Stomach (tissue), 9 donors: ENCODE data around the gene VWC2. TPM values are rescaled to one million over a fixed set of nuclear protein-coding genes. Genes with fewer than 3 reads are reported as not detected.

Source experiments
- DNase-seq, 2 donors: peaks; one replicate each; pipeline versions ENCODE4 v3.0.0 to v3.0.0-alpha.2; 2013 to 2019
- H3K27ac ChIP-seq, 5 donors: fragments of 200-600 bp in 4 of 5; sonication (generic) in 4 of 5; one replicate each; pipeline ENCODE4 v1.5.1; 2013 to 2019; ENCODE audit warnings: mild to moderate bottlenecking in 1 of 5, moderate library complexity in 1 of 5
- H3K27me3 ChIP-seq, 3 donors: fragments of 200-600 bp; sonication (generic); one replicate each; pipeline ENCODE4 v1.5.1; 2017 to 2019; ENCODE audit warnings: mixed run types in 1 of 3
- H3K36me3 ChIP-seq, 4 donors: fragments of 200-600 bp; sonication (generic); 1 replicate in 3 of 4; 2 replicates in 1 of 4; pipeline ENCODE4 v1.5.1; 2016 to 2019
- H3K4me1 ChIP-seq, 4 donors: fragments of 200-600 bp; sonication (generic); one replicate each; pipeline ENCODE4 v1.5.1; 2016 to 2019
- H3K4me3 ChIP-seq, 4 donors: fragments of 200-600 bp; sonication (generic) in 3 of 4; one replicate each; pipeline ENCODE4 v1.5.1; 2016 to 2019; ENCODE audit warnings: mild to moderate bottlenecking in 1 of 4
- H3K9me3 ChIP-seq, 4 donors: fragments of 200-600 bp; sonication (generic); one replicate each; pipeline ENCODE4 v1.5.1; 2016 to 2019
- EP300 ChIP-seq: sonication (generic); formaldehyde crosslinking; IDR thresholded peaks from one replicate; pipeline ENCODE4 v1.6.1; 2017; ENCODE audit warnings: antibody characterized with exemption
- POLR2A ChIP-seq, 4 donors: fragments of 450-650 bp; IDR thresholded peaks; one replicate each; pipeline ENCODE4 v1.6.1; 2016; ENCODE audit warnings: antibody characterized with exemption in 4 of 4, control low read depth in 2 of 4, mild to moderate bottlenecking in 1 of 4, moderate library complexity in 1 of 4
- POLR2AphosphoS5 ChIP-seq, 3 donors: sonication (generic); formaldehyde crosslinking; IDR thresholded peaks; one replicate each; pipeline ENCODE4 v1.6.1; 2016; ENCODE audit warnings: antibody characterized with exemption in 3 of 3
- WGBS, 5 donors: extraction: QIAGEN DNeasy Blood & Tissue Kit in 3 of 5; methylation state at CpG; one replicate each; pipeline versions ENCODE4 v1.1.5 to v1.1.7; 2013 to 2018; 5-methylcytosine and 5-hydroxymethylcytosine counted together
- intact Hi-C: fragments of 100-400 bp; cut with DNase I; formaldehyde crosslinking; loops from one replicate; pipeline ENCODE4 v1.15.1; 2023; ENCODE audit warnings: low total_unique reads
- polyA plus RNA-seq, 3 donors: library from polyadenylated mRNA; stranded (reverse); fragments of 200-250 nt; gene quantifications; one replicate each; pipeline ENCODE4 v1.2.3, GENCODE V29; 2013
- total RNA-seq, 5 donors: library from RNA; depleted of rRNA; stranded (reverse); fragments of >200 nt; gene quantifications; one replicate each; pipeline versions ENCODE4 v1.1.0 to v1.2.3, GENCODE V29; 2014 to 2016
- TF ChIP-seq, protein P1 (sequence below), 7 experiments: fragments of 450-650 bp in 4 of 7; fragments of 200-600 bp in 3 of 7; sonication (generic) in 3 of 7; IDR thresholded peaks; one replicate each; pipeline ENCODE4 v1.5.1; 2016 to 2019; ENCODE audit warnings: antibody characterized with exemption in 7 of 7, control low read depth in 2 of 7, mild to moderate bottlenecking in 1 of 7
- donor health status: healthy with polysubstance abuse.
- donor health status: Bipolar disorder and iron deficiency.
- donor health status: healthy.

The VWC2 gene
- total and polyA plus RNA-seq, 8 donors: under 0.01 to 0.45 (median 0.10) TPM; not detected in 4

DNA sequence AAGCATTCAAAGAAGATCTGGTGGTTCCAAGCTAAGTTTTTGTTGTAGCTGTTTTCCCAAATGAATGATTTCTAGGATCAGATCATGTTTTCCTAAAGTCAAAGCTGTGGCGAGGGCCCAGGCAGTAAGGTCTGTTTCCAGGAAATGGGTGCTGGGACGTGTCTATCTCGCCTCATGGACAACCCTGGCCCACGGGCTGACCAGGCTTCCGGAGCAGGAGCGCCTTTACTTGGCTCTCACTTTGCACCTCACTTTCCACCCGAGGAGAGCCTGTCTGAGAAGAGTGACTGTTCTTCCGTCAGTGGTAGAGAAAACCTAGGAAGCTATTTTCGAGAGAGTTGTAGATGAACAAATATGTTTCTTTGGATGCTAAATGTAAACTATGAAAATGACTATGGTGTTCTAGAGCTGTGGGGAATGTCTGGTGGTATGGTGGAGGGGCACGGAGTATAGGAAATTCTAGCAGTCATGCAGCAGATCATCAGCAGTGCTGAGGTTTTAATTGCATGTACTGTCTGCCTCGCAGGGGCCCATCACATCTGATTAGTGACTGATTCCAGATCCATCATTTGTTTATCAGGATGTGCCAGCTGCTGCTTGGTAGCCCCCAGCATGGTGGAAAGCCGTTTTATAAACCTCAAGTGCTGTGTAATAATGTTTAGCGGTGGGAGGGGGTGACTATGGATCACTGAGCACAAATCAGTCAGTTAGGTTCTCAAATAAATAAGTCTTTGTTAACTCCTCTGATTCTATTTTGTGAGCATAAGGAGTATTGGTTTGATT is 66.6 kb downstream of the VWC2 start:
- Histone ChIP-seq H3K4me3 (no peak overlapping the region), H3K36me3 (no peaks in the 10 kb centered on the region), H3K27me3 (no peaks in the 10 kb centered on the region), H3K4me1 (peaks cover 0 to 9% (median 0%) of the 10 kb centered on the region in 4 donors), H3K27ac (no peak overlapping the region), H3K9me3 (no peaks in the 10 kb centered on the region)
- TF ChIP-seq EP300 (no peak), POLR2A (IDR thresholded peaks at IDR 0.05) (no peak), POLR2AphosphoS5 (IDR thresholded peaks at IDR 0.05) (no peak)
- TF ChIP-seq, protein P1, sequence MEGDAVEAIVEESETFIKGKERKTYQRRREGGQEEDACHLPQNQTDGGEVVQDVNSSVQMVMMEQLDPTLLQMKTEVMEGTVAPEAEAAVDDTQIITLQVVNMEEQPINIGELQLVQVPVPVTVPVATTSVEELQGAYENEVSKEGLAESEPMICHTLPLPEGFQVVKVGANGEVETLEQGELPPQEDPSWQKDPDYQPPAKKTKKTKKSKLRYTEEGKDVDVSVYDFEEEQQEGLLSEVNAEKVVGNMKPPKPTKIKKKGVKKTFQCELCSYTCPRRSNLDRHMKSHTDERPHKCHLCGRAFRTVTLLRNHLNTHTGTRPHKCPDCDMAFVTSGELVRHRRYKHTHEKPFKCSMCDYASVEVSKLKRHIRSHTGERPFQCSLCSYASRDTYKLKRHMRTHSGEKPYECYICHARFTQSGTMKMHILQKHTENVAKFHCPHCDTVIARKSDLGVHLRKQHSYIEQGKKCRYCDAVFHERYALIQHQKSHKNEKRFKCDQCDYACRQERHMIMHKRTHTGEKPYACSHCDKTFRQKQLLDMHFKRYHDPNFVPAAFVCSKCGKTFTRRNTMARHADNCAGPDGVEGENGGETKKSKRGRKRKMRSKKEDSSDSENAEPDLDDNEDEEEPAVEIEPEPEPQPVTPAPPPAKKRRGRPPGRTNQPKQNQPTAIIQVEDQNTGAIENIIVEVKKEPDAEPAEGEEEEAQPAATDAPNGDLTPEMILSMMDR (IDR thresholded peaks at IDR 0.05): no peak
- DNase-seq: no peak
- intact Hi-C loops: no loop called here
- WGBS, 5 donors: 67 to 79% (median 73%) methylated on average over 13 of the region's 13 CpGs

DNA sequence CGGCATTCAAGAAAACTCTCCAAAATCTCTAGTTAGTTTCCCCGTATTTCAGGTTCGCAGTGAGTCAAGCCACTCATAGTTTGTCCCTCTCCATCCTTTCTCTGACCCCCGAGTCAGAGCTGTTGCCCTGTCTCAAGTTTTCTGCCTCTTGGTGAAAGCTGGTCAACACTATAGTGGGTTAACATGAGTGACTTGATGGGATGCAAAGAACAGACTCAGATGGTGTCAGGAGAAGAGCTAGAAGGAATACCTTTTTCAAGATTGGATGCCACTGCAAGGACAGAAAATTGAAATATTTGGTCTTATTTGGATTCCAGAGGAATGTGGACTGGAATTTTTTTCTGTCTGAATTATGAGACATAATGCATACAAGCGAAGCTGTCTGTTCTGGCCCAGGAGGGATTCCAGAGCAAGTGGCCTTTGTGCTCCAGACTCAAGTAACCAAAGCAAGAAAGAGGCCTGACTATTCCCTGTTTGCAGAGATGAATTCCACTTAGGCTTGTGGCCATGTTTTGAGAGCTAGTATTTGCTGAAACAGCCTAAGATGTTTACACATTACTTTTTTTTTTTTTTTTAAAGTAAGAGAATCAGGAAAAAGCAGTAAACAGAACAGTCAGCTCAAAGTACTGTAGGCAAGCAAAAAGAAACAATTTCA is 67.4 kb downstream of the VWC2 start:
- peak in 1 of 2 donors; percentile 53 for DNase-seq
- TF ChIP-seq EP300 (no peak), POLR2AphosphoS5 (IDR thresholded peaks at IDR 0.05) (no peak), POLR2A (IDR thresholded peaks at IDR 0.05) (no peak)
- TF ChIP-seq, protein P1 (IDR thresholded peaks at IDR 0.05): no peak
- H3K27me3 ChIP-seq: no peaks in the 10 kb centered on the region
- 61 to 70% (median 67%) methylated on average over 5 of the region's 5 CpGs for WGBS, 5 donors
- no peaks in the 10 kb centered on the region for H3K9me3 ChIP-seq
- intact Hi-C loops: no loop called here
- peaks cover 0 to 9% (median 0%) of the 10 kb centered on the region in 4 donors for H3K4me1 ChIP-seq
- no peak overlapping the region for H3K4me3 ChIP-seq
- H3K27ac ChIP-seq: no peak overlapping the region
- H3K36me3 ChIP-seq: no peaks in the 10 kb centered on the region

DNA sequence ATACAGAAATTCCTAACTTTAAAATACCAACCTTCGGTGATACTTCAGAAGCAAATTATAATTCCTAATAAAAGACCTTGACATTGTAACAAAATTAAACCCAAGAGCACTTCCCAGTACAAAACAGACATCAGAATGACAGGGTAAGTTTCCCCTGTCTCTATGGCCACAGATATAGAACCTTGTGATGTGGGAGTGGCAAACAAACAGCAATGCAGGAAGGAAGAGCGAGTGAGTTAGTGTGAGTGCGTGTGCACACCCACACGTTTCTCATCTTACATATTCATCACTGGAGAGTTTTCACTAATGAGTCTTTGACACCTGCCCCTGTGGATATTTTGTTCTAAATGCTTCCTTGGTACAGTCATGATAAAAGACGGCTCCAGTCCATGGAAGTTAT is 72.2 kb downstream of the VWC2 start:
- no peak overlapping the region for H3K4me3 ChIP-seq
- peaks cover 0 to 9% (median 0%) of the 10 kb centered on the region in 4 donors for H3K4me1 ChIP-seq
- intact Hi-C loops: no loop called here
- no peaks in the 10 kb centered on the region for H3K9me3 ChIP-seq
- no peaks in the 10 kb centered on the region for H3K27me3 ChIP-seq
- DNase-seq: no peak
- H3K27ac ChIP-seq: no peak overlapping the region
- WGBS, 5 donors: 51 to 67% (median 60%) methylated on average over 5 of the region's 5 CpGs
- no peaks in the 10 kb centered on the region for H3K36me3 ChIP-seq
- TF ChIP-seq POLR2AphosphoS5 (IDR thresholded peaks at IDR 0.05) (no peak), POLR2A (IDR thresholded peaks at IDR 0.05) (no peak), EP300 (no peak)
- TF ChIP-seq, protein P1 (IDR thresholded peaks at IDR 0.05): no peak

DNA sequence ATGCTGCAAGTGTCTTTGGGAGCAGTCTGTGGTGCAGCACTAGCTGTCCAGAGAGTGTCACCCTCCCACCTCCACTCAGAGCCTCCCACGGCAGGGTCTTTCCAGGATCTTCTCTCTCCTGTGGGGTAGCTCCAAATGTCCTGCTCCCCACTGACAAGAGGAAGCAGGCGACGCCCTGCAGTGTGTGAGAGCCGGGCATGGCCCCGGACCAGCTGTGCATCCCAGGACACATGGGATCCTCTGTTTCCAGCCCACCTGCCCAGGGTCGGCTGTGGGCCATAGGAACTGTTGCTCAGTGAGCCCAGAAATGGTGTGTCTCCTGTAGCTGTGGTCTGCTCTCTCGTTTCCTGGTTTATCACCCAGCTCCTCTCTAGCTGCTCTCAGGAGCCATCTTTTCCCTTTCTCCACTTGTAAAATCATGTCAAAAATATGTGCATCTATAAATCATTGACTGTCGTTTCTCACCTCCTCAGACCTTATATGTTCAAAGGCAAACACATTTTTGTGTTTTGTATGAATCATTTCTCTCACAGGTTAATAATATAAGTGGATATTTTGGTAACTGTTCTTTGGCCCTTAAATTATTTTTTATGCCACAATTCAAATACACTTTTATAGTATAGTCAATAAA is 74.9 kb downstream of the VWC2 start:
- no peaks in the 10 kb centered on the region for H3K36me3 ChIP-seq
- intact Hi-C loops: no loop called here
- H3K4me3 ChIP-seq: no peak overlapping the region
- H3K4me1 ChIP-seq: no peaks in the 10 kb centered on the region
- no peak overlapping the region for H3K27ac ChIP-seq
- H3K27me3 ChIP-seq: no peaks in the 10 kb centered on the region
- DNase-seq: no peak
- 61 to 79% (median 69%) methylated on average over 5 to 8 of the region's 8 CpGs for WGBS, 5 donors
- no peak for TF ChIP-seq POLR2AphosphoS5 (IDR thresholded peaks at IDR 0.05)
- TF ChIP-seq POLR2A (IDR thresholded peaks at IDR 0.05): no peak
- TF ChIP-seq EP300: no peak
- TF ChIP-seq, protein P1 (IDR thresholded peaks at IDR 0.05): no peak
- no peaks in the 10 kb centered on the region for H3K9me3 ChIP-seq
